AG04449 (cell line): ENCODE data around the gene OGDH.

ENCODE experiments used
- CTCF ChIA-PET: fragments of 350-600 bp; formaldehyde crosslinking; extraction: SDS; loops from one replicate; lab custom pipeline; 2021; ENCODE audit warnings: antibody characterized with exemption; lab: Yijun Ruan, JAX
- POLR2A ChIA-PET: fragments of 400-600, 350-600 bp; formaldehyde crosslinking; extraction: SDS; loops from one replicate; lab custom pipeline; 2020; ENCODE audit warnings: antibody characterized with exemption, inconsistent platforms; lab: Yijun Ruan, JAX
- DNase-seq: peaks from one replicate; pipeline ENCODE4 v3.0.0-alpha.2; 2010; ENCODE audit warnings: low read depth, low spot score
- H3K4me3 ChIP-seq: 2 replicates; pipeline ENCODE4 v1.5.1; 2011; ENCODE audit warnings: low read depth, mild to moderate bottlenecking, control low read depth, low read length
- TF ChIP-seq, protein P1 (sequence below): IDR thresholded peaks from one replicate; pipeline ENCODE4 v1.5.1; 2011; ENCODE audit warnings: mild to moderate bottlenecking, moderate library complexity, low read length, control low read depth, inconsistent platforms; ENCODE audit not compliant: insufficient read depth; ENCODE audit errors: missing control alignments

The OGDH gene

DNA sequence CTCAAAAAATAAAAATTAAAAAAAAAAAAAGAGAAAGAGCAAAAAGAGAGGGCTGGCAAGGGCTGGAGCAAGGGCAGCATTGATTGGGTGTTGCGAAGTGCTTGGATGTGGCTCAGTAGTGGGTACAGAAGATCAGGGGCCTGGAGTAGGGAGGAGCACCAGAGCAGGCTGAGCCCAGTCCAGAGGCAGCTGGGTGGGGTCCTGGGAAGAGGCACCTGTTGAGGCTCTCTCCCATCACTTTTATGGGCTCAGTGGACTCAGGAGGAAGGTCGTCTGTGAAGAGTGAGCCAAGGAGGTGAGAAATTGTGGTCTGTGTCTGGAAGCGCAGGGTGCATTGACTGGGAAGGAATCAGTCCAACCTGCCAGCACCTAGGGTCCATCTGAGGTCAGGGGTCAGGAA, 130.5 kb downstream of the OGDH start:
- H3K4me3 ChIP-seq = no peak overlapping the region
- TF ChIP-seq, protein P1, sequence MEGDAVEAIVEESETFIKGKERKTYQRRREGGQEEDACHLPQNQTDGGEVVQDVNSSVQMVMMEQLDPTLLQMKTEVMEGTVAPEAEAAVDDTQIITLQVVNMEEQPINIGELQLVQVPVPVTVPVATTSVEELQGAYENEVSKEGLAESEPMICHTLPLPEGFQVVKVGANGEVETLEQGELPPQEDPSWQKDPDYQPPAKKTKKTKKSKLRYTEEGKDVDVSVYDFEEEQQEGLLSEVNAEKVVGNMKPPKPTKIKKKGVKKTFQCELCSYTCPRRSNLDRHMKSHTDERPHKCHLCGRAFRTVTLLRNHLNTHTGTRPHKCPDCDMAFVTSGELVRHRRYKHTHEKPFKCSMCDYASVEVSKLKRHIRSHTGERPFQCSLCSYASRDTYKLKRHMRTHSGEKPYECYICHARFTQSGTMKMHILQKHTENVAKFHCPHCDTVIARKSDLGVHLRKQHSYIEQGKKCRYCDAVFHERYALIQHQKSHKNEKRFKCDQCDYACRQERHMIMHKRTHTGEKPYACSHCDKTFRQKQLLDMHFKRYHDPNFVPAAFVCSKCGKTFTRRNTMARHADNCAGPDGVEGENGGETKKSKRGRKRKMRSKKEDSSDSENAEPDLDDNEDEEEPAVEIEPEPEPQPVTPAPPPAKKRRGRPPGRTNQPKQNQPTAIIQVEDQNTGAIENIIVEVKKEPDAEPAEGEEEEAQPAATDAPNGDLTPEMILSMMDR = no peak
- CTCF ChIA-PET = no interaction called here
- DNase-seq = no peak
- POLR2A ChIA-PET = no interaction called here

DNA sequence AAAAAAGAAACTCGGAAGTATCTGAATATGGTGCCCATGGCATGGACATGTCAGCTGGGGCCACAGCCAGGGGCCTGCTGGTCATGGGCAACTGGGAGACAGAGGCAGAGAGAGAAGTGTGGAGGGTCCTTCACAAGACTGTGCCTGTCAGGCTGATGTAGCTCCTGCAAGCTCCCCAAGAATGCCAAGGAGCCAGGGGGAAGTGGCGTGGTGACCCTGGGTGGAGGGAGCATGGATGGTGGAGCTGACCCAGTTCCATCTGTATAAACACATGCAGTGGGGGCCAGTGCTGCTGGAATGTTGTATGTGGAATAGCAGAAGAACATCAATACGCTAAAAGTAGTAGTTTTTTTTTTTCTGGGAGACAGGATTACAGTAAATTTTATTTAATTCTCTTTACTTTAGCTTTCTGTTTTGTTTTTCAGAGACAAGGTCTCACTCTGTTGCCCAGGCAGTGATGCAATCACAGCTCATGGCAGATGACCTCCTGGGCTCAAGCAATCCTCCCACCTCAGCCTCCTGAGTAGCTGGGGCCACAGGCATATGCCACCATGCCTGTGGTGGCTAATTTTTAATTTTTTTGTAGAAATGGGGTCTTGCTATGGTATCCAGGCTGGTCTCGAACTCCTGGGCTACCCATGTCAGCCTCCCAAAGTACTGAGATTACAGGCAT, 131.8 kb downstream of the OGDH start:
- CTCF ChIA-PET = no interaction called here
- POLR2A ChIA-PET = interaction anchor here (0.7 kb wide), 1 partner anchor 140 kb away, joined by 3 read pairs; no protein-coding TSS in a partner anchor
- no peak for DNase-seq
- TF ChIP-seq, protein P1 = no peak
- H3K4me3 ChIP-seq = no peak overlapping the region

DNA sequence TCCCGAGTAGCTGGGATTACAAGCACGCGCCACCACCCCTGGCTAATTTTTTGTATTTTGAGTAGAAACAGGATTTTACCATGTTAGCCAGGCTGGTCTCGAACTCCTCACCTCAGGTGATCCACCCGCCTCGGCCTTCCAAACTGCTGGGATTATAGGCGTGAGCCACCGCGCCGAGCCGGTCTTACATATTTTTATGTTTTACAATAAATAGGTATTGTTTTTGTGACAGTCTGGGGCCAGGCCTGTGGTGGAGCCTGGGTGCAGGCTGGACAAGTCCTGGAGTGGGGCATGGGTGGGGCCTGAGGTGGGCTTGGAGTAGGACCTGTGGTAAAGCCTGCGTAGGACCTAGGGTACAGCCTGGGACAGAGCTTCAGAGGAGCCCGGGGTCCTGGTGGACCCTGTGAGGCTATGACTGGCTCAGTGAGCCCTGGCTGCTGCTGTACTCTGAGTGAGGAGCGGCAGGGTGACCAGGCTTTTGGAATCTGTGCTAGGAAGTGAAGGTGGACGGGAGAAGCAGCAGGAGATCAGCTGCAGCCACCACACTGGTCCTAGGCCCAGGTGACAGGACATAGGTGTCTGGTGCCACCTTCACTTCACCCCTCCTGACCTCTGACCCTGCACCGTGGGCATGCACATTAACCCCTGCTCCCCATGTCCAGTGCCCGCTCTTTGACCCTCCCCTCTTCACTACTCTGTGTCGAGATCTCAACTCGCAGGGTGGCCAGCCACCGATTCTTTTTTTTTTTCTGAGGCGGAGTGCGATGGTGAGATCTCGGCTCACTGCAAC, 132.6 kb downstream of the OGDH start:
- TF ChIP-seq, protein P1 = no peak
- H3K4me3 ChIP-seq = no peak overlapping the region
- POLR2A ChIA-PET = interaction anchor here (0.7 kb wide), 1 partner anchor 141 kb away, joined by 3 read pairs; no protein-coding TSS in a partner anchor
- DNase-seq = no peak
- CTCF ChIA-PET = no interaction called here

DNA sequence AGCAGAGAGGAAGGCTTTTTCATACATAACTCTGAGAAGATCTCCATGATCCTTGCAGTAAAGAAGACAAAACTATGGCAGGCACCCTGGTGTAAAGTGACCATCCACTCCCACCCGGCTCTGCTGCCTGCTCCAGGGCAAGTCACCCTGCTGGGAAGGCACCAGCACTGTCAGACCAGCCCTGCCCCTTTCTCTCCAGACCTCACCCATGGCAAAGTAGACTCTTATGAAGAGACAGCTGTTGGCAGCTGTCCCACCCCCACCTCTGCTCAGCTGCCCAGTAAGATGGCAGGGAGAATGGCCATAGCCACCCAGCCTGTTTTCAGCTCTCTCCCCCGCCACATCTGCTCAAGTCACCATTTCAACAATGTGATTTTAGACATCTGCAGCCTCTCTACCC, 133.6 kb downstream of the OGDH start:
- ChIA-PET CTCF (interaction anchor here (0.7 kb wide), 1 partner anchor 132 kb away, joined by 3 read pairs; no protein-coding TSS in a partner anchor), POLR2A (no interaction called here)
- TF ChIP-seq, protein P1 = no peak
- DNase-seq = no peak
- H3K4me3 ChIP-seq = no peak overlapping the region

DNA sequence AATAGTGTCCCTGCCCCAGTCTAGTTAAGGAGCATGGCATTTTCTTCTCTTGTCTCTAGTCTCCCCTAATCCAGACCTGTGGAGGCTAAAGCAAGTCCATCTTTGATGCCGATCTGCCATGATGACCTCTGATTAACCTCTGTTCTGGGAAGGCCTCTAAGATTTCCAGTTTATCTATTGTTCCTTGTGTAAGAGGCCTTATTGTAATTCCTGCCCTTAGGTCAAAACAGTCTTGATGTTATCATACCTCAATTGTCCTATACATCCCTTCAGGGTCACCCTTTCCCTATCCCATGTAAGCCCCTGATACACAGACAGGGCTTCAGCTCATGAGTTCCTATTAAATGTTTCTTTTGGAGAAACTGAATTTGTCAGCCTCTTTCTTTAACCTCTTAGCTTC, 137.3 kb downstream of the OGDH start:
- TF ChIP-seq, protein P1 = no peak
- POLR2A ChIA-PET = no interaction called here
- no peak overlapping the region for H3K4me3 ChIP-seq
- CTCF ChIA-PET = no interaction called here
- no peak for DNase-seq
